HG02981 (cell line): ENCODE results near the gene CTNNA2.

Experiments used
- ATAC-seq: cut with Tn5 transposase; IDR thresholded peaks from one replicate; pipeline ENCODE4 v1.9.1; 2021; ENCODE audit warnings: mild to moderate bottlenecking, moderate library complexity; ENCODE audit not compliant: unreplicated experiment

CTNNA2 gene

DNA sequence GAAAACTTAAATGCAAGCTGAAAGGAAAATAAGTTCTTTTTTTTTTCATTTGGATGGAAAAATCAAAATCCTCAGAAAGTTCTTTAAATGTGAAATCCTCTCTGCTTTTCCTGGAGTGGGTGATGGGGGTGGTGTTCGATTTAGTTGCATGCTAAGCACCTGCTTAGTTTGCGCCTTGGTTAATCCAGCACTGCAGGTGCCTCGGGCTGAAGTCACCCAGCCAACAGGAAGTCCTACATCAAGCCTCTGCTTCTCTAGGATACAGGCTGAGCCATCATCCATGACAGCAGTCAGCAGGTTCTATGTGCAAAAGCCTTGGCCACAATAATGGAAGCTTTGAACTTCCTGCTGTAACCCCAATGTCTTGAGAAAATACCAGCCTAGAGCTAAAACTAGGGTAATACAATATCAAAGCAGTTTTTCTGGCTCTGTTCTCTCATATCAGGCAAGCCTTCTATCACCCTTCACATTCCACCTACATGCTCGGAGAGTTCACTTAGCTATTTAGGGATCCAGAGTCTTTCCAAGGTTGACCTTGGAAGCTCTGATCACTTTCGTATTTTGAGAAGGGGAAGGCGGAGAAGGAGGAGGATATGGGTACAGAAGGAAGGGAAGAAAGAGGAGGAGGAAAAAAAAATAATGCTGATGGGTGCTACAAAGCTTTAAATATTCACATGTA lies 907.8 kb downstream of the CTNNA2 start:
- ATAC-seq = no peak

DNA sequence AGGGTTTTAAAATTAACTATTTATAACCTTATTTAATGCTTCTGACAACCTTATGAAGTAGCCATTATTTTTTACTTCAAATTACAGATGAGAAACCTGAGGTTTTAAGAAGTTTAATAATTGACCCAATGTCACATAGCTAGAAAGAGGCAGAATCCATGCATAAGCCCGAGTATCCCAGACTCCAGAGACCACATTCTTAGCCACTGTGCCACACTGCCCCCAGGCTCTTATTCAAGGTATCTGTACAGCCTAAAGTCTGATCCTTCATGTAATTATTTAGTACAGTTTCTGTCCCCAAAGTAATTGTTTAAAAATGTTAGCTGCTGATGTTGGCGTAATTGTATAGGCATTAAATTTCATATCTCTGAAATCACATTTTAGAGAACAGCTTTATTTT lies 916.4 kb downstream of the CTNNA2 start:
- ATAC-seq = no peak

DNA sequence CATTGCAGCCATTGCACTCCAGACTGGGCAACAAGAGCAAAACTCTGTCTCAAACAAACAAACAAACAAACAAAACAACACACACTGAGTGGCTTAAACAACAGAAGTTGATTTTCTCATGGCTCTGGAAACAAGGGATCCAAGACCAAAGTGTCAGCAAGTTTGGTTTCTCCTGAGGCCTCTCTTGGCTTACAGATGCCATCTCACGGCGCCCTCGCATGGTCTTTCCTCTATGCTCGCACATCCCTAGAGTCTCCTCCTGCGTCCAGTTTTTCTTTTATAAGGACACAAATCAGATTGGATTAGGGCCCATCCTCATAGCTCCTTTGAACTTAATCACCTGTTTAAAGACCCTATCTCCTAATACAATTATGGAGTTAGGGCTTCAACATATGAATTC lies 925.1 kb downstream of the CTNNA2 start:
- no peak for ATAC-seq

DNA sequence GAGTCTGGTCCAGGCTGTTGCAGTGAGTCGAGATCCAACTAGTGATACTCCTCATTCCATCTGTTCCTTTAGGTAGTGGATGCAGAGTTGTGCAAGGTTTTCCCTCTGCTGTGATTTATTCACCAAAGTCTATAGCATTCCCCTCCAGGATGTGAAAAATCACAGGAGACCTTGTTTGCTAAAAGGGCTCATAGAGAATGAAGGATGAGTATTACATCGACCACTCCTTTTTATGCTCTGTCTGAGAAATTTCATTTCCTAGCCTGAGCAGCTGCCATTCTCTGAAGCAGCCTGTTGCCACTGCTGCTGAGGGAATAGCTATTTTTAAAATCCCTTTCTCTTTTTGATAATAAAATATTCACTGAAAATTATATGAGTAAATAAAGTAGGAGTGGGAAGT lies 925.8 kb downstream of the CTNNA2 start:
- no peak for ATAC-seq

DNA sequence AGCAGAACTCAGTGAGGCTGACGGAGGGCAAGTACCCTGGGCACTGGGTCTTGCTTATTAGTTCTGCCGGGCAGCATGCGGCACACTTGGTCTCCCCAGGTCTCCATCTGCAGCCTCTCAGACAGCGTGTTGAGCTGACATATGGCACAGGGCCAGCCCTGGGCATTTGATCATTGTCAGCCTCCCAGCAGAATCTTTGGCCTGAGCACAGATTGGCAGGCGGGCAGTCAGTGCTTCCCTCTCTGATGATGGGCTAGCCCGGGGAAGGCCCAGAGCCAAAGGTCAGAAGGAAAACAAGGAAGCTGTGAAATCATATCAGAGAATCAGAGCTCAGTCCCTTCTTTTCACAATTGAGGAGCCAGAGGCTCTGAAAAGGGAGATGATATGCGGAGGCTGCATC lies 941.8 kb downstream of the CTNNA2 start:
- ATAC-seq = no peak

DNA sequence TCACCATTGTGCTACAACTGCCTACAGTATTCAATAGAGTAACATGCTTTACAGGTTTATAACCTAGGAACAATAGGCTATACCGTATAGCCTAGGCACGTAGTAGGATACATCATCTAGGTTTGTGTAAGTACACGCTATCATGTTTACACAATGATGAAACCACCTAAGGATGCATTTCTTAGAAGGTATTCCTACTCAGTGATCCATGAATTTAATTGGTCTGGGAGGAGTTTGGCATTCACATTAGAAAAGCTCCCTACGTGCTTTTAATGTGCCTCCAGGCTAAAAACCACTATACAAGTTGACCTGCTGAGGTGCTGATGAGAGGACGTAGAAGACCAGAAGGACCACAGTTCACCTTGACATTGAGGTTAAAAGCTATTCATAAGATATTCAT lies 946.2 kb downstream of the CTNNA2 start:
- no peak for ATAC-seq

DNA sequence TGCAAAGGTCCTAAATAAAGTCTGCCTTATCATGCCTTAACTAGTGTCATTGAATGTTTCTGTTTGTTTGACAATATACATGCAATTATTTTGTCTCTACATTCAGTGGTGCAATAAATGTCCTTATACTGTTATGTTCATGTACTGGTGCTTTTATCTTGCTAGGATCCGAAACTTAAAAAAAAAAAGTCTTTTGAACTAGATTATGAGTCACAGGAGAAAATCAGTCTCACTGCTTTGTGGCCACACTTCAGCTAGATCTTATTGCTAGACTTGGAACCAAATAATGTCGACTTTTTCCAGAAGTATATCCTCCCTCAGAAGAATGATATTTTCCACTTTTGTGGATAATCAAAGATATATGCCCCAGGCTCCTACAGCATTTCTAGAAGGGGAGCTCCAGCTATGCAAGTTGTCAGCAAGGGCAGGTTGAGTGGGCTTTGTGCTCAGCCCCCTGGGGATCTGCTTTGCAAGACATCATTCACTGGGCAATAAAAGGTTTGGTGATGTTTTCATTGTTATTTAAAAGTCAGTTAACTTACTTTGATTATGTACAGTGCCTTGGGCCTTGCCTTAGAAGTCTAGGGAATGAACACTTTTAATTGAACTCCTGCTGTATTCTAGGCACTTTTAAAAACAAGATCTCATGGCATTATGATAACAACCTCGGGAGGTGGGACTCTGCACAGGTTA lies 948.8 kb downstream of the CTNNA2 start:
- ATAC-seq = no peak

DNA sequence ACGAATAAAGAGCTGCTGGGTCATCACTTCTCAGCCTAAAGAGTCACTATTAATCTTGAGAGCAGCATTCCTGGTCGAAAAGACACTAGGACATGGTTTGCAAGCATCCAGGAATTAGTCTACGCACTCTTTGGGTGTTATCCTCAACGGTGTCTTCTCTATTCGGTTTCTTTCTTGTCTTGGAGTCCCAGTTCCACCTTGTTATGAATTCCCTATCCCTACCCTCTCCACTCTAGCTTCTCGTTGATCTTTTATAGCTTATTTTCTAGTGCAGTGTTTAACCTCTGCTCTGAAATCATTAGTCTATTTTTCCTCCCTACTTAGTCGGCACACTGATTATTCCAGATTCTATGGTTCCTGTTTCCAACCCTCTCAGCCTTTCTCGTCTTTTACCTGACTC lies 949.8 kb downstream of the CTNNA2 start:
- ATAC-seq = no peak

DNA sequence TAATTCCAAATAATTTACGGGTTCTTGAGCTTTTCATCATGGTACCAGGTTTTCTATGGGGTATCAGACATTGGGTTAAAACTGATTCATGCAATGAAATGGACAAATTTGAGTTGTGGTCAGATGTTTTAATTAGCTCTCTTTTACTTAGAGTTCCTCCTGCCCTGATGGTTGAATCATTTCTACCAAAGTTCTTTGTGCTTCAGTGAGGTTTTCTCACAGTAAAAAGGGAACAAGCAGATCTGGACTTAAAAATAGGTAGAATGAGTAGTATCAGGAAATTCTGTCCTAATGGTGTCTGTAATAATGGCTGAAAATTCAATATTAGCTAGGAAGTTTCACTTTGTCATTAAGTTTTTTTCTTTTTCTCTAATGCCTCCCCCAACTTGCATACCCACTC lies 951.4 kb downstream of the CTNNA2 start:
- no peak for ATAC-seq

DNA sequence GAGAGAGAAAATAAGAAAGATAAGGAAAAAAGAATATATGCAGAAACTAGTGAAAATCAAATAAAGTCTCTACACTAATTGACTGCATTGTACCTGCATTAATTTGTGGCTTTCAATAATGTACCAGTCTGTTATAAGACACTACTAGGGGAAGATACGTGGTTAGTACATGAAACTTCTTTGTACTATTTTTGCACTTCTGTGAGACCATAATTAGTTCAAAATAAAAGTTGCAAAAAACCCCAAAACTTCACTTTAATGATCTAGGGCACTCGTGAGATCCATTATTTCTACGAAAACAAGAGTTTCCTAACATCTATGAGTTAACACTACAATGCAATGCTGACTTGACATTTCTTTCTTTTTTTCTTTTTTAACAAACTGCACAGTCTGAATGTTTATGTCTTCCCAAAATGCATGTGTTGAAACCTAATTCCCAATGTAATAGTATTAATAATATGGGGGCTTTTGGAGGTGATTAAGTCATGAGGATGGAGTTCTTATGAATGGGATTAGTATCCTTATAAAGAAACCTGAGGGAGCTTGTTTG lies 954.5 kb downstream of the CTNNA2 start:
- ATAC-seq = no peak

DNA sequence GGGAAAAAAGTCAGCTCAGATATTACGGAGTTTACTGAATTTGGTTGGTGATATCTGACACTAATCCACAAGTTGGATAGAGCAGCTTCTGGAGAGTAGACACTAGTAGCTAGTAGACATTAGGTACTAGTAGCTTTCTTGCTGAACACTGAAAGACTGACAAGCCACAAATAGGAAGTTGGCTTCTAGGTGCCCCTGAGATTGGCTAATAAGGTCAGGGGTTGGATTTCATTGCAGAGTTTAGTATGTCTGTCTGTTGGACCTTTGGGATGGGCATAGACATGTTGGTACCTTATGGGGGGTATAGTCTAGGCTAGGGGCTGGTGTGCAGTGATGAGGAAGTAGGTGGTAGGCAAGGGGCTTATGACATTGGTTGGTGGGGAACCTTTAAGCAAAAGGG lies 956.6 kb downstream of the CTNNA2 start:
- ATAC-seq = no peak

DNA sequence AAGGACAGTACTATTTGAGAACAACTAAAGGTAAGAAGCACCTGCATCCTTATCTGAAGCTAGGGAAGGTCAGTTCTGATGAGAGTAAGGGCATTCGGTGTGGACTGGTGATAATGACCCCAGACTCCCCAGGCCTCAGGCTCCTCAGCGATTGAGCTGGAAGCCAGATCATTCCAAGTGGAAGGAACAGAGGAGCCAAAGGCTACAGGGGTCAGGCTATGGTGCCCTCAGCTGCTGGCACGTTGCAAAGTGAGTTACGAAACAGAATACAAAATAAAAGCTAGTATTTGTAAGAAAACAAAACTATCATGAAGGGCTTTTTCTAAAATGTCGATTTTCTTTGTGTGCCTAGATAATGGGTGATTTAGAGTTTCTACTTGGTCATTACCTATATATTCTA lies 960.2 kb downstream of the CTNNA2 start:
- ATAC-seq = no peak

DNA sequence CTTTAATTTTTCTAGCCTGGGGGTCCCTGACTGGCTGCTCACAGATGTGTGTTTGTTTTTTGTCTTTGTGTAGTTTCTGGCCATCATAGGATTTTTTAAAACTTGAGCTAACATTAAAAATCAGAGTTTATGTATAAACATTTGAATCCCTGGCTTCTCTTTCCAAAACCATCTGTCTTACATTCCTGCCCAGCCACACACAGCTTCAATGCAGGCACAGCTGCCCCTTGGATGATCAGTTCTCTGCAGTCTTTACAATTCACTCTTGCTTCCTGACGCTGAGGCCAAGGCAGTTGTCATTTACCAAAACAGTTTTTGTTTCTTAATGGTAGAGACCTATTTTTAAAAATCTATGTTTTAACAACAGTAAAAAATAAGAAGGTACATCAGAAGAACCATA lies 960.9 kb downstream of the CTNNA2 start:
- ATAC-seq = no peak

DNA sequence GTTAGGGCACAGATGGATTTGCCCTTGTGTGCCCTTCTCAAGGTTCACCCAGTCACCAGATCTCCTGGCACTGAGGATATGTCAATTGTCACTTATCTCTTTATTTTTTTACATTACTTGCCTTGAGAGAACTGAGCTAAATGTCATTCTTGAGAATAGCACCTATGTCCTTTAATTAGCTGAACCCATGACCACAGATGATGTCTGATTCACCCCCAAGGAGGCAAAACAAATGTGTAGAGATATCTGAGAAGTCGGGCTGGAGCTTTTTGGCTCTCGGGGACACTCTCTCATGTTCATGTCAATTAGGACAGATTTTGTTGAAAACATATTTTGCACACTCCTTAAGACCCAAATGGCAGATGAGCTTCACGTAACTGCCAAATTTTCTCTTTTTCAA lies 963.1 kb downstream of the CTNNA2 start:
- ATAC-seq = no peak

DNA sequence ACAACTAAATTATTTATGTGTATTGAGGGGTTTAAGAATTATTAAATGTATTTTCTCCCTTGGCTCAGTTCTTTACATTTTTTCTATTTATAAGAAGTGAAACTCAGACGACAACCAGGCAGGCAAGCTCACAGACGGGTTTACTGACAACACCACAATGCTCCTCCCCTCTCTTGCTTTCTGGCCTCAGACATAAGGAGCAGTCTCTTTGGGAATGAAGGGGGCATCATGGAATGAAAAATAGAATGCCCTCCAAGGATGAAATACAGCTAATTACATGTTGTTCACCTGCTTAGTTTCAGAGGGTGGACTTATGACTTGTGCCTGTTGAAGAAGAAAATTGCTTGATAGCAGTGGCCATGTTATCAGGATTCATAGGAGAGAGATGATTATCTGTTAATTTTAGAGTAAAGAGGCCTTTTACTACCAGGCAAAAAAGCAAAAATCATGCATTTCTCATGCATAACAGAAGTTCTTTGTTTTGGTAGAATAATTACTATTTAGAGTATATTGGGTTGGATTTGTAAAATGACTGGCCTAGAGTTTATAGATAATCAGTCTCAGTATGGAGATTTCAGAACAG lies 963.8 kb downstream of the CTNNA2 start:
- no peak for ATAC-seq

DNA sequence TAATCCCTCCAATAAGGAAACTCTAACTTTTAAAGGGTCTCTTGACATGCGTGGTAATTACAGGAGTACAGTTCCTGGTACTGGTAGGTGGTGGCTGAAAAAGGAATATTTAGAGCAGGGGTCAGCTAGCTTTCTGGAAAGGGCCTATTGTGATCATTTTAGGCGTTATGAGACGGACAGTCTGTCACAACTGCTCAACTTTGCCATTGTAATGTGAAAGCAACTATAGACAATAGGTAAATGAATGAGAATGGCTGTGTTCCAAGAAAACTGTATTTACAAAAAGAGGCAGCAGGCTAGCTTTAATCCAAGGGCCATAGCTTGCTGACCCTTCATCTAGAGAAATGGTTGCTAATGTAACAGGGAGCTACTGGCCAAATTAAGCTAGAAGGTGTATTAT lies 969.4 kb downstream of the CTNNA2 start:
- ATAC-seq = no peak

DNA sequence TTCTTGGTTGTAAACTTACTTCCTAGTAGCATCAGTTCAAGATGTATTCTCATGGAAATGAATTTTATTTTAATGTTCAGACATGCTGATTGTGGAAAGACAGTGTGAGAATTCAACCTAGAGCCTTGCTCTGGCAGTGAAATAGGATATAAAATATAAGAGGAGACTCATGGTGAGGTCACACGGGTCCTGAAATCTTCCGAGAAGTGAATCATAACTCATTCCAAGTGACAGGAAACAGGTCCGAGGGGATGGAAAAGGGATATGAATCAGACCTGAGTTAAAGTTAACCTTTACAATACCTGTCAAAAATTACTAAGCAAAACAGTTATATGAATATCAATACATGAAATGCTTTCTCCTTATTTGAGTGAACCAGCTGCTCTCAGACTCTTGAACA lies 976.9 kb downstream of the CTNNA2 start:
- no peak for ATAC-seq

DNA sequence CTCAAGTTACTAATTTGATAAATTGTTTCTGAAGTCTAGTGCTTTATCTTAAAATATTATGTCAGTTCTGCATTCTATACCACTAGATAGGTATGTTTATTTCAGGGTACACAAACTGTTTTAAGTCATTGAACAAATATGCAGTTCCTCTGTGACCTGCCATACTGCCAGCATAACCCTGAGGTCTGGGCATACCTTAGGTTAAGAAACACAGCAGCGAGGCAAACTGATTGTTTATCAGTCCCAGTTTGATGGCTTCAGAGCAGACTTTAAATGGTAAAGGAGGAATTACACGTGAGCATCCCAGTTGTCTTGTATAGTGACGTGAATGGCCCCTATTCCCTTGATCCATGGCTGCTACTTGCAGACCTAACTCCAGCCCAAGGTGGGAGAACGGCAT lies 978.1 kb downstream of the CTNNA2 start:
- no peak for ATAC-seq

DNA sequence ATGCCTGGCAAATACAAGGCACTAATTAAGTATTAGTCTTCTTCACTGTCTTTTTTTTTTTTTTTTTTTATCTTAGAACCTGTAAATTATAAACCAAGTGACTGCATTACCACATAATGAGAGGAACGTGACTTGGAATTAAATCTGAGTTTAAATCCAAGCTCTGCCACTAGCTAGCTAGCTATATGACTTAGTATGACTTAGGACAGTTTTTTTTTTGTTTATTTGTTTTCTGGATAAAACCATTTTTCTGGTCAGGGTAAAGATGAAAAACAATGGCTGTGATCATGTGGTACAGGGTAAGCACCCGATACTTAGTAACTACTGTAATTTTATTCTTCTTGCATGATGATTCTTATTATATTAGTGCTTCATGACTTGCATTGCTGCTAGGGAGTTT lies 983.5 kb downstream of the CTNNA2 start:
- ATAC-seq = no peak

DNA sequence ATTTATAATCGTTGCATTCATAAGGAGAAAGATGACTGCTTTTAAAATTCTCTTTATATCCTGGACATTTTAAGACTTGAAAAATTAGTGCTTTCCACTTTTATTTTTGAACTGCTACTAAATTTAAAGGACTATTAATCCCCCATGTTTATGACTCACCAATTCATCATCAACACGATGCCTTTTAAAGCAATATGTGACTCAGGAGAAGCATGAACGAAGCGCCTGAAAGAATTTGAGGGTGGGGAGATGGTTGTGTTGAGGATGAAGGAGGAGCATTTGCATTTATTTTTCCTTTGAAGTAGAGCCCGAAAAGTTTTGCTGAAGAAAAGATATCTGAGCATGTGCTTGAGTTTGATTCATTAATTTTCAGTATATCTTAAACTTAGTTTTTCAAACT lies 983.9 kb downstream of the CTNNA2 start:
- no peak for ATAC-seq

DNA sequence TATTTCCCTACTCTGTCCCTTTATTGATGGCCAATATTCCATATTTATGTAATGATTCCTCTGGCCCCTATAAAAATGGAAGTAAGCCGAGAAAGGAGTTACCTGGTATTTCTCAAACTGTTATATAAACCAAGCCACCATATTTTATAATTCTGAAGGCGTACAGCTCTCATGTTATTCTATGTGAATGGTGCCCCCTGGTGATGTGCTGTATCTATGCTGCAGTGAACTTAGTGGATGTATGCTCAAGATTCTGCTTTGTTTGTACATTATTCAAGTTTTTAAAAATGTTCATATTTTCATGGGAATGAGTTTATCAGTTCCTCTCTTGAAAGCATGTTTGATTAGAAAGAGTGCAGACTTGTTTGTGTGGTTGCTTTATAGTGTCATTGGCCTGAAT lies 986.2 kb downstream of the CTNNA2 start:
- ATAC-seq = no peak

DNA sequence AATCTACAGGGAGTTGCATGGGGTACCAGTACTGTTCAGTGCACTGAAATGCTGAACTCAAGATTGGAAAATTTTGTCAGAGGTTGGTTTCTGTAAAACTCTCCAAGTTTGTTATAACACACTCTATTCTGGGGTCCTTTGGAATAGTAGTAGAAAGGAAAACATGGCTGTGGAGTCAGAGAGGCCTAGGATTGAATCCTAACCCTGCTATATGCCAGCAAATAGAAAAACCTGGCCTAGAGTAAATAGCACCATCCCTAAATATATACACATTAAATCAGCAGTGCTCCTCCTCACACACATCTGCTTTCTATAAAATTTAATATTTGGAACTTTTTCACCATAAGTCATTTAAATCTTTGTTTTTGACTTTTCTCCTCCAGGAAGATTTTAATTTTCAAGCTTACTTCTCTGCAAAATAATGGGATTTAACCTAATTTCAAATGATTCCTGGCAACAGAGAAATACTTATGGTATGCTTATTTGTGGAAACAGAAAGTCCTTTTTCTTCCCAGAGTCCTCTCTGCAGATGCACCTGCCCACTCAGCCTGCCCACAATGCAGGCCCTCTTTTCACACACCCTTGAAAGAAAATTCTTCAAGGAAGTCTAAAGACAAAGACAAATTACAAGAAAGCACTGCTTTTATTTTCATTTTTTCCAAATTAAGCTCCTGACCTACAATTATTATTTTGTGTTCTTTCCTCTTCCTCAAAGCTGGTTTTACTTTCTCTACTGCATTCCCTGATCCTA lies 989.2 kb downstream of the CTNNA2 start:
- ATAC-seq = no peak
